HG03108 (cell line): Measurements from ENCODE around the gene KDM4D.
A peak's percentile ranks its signal among the peaks of the same experiment; 100 is the strongest.
"Not testable (repeated sequence)": the region's sequence is repeated elsewhere in the genome, so short reads cannot be mapped to it uniquely, and the experiment has no call there.

Experiments used
- ATAC-seq: cut with Tn5 transposase; IDR thresholded peaks from one replicate; pipeline ENCODE4 v1.9.1; 2021; ENCODE audit warnings: moderate library complexity; ENCODE audit not compliant: unreplicated experiment

KDM4D gene

DNA sequence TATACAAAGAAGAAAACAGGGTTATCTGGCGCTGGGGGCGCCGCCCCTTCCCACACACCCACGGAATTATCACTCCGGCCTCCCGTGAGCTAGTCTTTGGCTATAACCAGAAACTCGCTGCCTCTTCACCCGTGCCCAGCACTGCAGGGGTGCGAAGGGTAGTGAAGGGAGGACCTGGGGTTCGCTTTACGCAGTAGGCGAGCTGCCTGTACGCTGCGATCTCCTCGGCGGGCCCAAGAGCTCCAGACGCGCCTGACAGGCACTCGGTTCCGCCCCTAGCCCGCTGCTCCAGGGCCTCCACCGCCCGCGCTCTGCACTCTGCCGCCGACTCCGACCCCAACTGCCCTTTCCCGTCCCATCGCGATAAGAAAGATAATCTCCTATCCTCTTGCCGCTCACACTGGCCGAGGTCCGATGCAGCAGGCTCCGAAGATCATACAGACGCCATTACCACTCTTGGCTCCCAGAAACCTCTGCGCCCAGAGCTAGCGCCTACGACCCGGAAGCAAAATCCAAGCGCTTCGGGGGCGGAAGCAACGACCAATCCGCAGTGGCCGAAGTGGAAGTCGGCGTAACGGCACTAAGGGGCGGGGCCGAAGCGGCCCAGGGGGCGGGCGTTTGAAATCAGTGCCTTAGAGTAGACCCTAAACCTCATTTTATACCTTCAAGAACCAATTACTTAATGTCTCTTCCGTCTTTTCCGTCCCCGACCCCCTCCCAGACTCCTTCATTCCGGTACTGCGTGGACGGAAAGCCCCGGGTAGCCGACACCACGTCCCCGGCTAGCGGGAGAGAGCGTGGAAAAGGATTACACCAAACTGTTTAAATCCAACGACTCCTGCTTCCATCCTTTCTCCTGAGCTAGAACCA, at the start of gene KDM4D, which contains the start of gene CWC15:
TSS of gene KDM4D (plus strand) at position 611 of the 870 bp plus-strand sequence. CDS start 23,664 bp downstream, outside the sequence.
TSS of gene CWC15 (minus strand) at position 458 of the 870 bp plus-strand sequence. CDS start 1,371 bp downstream, outside the sequence.
- peak; percentile 100 for ATAC-seq

DNA sequence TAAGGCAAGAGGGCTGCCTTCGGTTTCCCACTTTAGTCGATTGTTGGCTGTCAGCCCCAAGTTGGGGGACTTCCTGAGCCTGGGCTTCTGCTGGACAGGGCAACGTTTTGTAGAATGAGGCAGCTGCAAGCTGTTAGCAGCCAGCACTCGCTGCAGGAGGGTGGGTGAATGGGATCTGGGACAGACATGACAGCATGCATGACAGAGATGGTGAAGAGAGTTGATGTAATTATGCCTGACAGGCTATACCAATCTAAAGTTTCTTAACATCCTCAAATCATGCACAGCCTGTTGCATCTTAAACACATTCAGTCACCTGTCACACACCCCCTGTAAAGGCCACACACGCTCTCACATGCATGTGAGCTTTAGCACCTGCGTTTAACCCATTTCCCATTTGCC, 49.3 kb upstream of the KDM4D start:
- ATAC-seq: no peak

DNA sequence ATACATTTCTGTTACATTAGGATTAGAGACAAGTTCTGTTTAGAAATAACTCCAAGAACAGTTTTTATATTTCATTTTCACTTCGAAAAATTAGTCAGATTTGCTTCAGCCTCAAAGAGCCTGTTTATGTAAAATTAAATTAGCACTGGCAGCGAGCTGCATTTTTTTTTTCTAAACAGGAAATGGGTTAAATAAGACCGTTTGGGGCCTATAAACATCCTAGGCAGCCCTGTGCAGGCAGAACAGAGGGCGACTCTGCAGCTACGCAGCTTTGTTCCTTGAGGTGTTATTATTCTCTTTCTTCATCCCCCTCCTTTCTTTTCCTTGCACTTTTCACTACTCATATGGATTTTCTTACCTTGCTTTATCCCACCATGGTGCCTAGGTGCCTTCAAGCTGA, 48.9 kb upstream of the KDM4D start:
- no peak for ATAC-seq

DNA sequence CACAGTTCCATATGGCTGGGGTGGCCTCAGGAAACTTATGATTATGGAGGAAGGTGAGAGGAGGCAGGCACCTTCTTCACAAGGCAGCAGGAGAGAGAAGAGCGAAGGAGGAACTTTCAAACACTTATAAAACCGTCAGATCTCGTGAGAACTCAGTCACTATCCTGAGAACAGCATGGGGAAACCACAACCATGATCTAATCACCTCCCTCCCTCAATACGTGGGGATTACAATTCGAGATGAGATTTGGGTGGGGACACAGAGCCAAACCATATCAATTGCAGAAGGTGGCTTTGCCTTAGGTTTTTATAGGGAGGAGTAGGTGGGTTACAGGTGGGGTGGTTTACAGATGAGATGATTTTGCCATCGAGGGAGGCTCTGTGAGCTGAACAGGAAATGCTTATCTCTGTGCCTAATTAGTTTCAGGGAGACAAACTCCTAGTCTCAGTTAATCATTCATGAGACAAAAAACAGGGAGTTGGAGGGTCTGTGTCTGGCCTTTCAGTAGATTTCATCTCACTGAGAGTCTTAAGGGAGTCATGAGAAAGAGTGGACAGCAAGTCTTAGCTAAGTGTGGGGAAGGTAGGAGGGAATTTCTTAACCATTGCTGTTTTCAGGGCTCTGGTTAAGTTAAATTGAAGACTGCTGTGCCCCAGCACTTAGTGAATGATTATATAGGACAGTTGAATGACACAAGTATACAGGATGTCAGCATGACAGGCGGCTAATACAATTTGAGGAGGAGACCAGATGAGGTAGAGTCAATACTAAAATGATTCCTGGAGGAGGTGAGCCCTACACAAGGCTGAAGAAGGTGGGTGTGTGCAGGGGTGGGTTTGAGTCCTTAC, 47.9 kb upstream of the KDM4D start:
- ATAC-seq: peak; percentile 86

DNA sequence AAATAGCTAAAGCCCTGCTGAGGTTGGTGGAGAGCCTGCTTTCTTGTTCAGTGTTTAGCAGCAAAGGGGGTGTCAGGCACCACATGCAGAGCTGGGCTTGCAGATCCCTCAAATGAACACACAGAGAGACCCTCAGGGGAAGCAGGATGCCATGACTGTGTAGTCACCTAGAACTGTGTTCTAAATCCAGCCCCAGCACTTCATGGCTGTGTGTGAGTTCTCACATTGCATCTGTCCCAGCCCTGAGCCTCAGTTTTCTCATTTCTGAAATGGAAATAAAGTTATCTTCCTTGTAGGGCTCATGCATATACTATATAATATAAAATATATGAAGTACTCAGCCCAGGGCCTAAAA, 47.3 kb upstream of the KDM4D start:
- ATAC-seq: no peak

DNA sequence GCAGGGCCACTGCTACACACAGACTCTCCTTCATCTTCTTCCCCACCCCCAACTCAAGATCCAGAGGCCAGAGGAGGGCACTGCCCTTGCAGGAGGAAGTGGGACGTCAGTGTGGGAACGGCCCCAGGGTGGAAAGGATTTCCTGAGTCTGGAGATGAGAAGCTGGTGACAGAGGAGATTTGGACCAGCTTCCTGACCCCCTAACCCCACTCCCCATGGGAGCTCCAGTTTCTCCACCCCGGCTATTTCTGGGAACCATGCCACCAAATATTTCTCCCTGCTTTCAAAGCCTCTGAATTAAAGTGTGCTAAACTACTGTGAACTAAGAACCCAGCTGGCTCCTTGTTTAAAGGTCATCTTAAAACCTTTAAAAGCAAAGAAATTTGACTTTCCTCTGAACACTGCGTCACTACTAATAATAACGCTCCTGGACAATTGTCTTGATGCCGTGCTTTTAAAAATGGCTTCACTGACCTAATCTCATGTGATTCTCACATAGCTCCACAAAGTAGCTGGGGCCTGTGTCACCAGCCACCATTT, 46.7 kb upstream of the KDM4D start:
- ATAC-seq: no peak

DNA sequence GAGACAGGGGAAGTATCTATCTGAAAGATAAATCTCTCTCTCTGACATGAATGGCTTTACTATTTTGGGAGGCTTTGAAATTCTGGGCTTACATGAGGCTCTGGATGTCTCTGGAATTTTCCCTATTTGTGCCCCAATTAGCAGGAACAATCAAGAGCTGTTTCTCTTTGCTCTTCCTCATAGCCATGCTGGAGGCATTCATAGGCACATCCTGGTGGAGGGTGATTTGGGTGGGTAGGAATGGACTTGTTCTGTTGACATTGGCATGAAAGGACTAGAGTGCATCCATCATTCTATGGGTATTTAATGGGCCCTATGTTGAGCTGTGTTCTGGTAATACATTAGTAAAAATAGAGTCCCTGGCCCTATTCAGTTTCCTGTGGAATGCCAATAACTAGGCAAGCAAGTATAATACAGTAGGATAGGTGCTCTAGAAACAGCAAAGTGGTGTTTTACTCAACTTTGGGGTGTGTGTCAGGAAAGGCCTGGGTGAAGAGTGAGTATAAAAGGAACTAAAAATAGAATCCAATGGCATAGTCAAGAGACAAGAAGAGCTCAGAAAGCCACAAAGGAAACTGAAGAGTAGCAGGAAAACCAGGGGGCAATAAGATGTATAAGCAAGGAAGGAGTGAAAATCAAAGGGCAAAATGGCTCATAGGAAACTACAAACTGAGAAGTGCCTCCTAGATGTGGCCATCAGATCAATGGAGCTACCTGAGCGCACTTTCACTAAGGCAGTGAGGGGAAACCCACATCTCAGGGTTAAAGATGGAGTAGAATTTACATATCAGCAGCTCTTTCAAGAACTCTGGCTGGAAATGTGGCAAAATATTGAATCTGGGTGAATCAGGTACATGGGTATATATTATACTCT, 45.2 kb upstream of the KDM4D start:
- ATAC-seq: no peak

DNA sequence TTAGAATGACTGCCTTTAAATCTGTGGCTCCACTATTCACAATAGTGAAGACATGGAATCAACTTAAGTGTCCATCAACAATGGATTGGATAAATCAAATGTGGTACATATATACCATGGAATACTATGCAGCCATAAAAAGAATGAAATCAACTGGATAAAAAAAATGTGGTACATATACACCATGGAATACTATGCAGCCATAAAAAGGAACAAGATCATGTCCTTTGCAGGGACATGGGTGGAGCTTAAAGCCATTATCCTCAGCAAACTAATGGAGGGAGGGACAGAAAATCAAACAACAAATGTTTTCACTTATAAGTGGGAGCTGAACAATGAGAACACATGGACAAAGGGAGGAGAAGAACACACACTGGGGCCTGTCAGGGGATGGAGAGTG, 41.4 kb upstream of the KDM4D start:
- not testable (repeated sequence) for ATAC-seq

DNA sequence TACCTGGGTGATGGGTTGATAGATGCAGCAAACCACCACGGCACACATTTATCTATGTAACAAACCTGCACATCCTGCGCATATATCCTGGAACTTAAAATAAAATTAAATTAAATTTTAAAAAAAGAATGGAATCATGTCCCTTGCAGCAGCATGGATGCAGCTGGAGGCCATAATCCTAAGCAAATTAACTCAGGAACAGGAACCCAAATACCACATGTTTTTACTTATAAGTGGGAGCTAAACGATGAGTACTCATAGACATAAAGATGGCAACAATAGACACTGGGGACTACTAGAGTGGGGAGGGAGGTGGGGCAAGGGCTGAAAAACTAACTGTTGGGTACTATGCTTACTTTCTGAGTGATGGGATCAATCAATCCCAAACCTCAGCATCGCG, 41.0 kb upstream of the KDM4D start:
- ATAC-seq: no peak

DNA sequence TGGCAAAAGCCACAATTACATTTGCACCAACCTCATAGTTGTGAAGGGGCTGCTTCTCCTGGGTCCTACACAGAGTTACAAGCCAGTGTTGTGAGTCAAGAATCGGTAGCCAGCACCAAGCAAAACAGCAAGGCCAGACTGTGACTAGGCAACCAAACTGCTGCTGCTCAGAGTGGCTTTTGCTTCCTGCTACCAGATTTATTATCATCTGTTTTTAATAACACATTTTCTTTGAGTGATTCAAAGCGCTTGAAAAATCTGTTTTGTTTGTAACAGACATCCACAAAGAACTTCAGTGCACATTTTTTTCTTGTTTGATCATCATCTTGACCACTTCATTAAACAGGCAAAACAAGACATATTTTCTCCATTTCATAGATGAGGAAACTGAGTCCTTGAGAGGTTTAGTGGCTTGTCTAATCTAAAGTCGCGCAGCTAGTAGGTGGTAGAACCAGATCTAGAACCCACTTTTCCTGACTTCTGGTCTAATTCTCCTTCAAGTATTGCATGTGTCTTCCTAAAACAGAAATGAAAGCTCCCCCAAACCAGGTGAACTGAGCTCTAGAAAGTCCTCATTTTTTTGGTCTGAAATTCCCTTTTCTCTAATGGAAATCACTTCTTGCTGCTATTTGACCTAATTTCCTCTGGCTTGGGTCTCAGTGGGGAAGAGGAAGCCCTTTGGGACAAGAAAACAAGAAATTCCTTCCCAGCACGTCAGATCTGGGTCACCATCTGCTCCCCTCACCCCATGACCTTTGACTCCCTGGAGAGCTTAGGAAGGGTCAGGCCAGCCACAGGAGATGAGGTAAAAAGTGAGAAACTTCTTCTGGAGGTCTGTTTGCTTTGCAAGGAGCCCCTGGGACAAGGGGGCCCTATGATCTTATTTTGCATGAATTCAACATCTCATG, 40.0 kb upstream of the KDM4D start:
- no peak for ATAC-seq

DNA sequence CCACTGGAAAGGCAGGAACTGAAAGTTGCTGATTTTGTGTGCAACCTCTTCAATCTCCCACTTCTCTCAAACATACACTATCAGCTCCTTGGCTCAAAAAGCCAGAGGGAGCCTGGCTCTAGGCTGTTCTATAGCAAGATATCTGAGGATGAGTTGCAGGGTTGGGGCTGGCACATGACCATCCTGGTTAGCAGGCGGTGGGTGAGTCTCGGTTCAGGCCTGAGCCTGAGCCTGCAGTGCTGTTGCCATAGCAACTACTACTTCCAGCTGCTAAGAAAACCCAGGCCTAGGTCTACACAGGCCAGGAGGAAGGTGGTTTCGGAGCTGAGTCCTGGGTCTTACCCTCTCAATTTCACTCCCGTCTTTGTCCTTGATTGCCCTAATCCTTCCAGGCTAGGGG, 39.1 kb upstream of the KDM4D start:
- no peak for ATAC-seq

DNA sequence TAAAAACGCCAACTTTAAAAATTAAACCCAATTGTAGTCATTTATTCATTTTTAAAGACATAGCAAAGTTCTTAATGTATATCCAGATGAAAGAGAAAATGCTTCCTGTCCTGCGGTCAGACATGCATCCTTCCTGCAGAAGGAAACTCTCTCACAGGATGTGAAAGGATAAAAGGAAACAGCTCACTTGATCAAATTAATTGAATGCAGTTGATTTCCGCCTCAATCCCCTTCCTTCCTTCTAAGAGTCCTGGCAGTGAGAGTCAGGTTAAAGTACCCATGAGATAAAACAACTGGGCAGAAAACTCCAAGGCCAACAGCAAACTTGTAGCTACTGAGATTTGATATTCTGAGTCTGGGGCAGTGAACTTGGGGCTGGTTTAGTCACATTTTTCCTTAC, 38.7 kb upstream of the KDM4D start:
- ATAC-seq: no peak

DNA sequence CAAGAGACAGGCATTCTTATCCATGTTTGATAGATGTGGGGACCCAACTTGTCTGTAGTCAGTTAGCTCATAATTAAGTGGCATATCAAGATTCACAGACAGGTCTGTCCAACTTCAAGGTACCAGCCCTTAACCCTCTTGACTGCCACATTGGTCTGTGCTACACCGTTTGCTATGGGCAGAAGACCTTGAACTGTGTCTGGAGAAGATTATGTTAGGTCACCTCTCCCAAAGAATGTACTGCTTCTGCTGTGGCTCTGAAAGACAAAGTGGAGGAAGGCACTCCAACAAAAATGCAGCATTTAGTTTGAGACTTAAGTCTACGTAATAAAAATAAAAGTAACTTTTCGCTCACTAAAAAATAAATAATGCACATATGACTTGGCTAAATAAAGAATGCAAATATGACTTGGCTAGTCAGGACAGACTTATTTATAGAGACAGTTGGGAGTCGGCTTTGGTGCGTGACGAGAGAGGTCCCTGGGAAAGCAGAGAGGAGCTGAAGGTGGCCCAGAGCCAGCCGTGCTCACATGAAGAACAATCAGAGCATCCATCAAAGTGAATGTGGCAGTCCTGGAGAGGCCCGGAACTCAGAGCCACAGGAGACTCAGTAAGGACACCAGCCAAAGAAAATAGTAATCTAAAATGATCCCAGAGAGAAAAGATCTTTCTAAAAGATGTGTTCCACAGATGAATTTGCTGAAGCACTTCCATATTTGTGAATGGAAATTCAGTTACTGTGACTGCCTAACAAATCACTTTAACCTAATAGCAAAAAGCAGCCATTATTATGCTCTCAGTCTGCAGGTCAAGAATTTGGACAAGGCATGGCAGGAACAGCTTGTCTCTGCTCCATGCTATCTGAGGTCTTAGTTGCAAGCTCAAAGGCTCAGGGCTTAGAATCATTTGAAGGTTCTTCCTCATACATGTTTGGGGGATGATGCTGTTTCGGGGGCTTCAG, 35.1 kb upstream of the KDM4D start:
- no peak for ATAC-seq

DNA sequence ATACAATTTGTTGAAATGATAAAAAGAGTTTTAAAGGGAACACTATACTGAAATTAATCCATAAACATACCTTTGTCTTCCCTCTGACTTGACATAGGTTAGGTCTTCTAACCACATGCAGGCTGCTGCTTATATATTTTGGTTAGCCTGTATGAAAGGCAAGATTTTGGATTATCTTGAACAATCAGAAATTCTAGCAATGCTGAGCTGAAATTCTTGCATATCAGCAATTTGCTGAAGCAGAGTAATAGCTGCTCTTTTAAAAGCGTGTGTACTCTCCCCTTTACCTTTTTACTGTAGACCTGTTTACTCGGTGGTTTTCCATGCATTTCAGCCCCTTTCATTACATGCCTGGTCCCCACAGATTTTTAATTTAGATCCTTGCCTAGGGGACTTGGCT, 34.2 kb upstream of the KDM4D start:
- ATAC-seq: no peak

DNA sequence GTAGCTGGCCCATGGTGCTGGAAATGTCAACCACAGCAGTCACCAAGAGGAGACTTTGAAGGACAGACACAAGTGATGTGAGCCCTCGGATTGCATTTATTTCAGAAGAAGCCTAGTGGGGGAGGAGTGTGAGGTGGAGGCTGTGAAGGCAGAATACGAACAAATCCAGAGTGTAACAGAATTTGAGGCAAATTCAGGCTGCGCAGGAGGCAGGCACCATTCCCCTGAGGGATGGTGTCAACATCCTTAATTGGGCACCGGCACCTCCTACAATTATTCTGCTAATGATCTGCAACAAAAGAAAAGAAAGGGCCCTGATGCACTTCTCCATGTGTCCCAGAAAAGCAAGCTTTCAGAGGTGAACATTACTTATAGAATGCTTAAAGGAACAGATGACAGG, 32.4 kb upstream of the KDM4D start:
- ATAC-seq: no peak

DNA sequence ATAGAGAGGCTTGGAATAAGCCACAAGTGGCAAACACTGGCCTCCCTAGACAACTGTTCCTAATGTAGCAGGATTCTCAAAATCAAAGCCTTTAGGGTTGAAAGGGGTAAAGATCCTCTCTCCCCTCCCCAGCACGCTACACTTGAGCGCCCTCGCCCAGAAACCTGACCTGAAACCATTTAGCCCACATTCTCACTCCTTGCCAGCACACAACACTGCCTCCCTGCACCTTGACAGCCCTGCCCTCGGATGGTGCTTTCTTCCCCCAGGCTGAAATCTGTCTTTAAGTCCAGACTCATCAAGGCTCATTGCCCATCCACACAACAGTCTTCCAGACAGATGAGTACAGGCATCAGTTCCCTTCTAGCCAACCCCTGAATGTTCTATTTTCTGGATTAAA, 26.7 kb upstream of the KDM4D start:
- ATAC-seq: no peak

DNA sequence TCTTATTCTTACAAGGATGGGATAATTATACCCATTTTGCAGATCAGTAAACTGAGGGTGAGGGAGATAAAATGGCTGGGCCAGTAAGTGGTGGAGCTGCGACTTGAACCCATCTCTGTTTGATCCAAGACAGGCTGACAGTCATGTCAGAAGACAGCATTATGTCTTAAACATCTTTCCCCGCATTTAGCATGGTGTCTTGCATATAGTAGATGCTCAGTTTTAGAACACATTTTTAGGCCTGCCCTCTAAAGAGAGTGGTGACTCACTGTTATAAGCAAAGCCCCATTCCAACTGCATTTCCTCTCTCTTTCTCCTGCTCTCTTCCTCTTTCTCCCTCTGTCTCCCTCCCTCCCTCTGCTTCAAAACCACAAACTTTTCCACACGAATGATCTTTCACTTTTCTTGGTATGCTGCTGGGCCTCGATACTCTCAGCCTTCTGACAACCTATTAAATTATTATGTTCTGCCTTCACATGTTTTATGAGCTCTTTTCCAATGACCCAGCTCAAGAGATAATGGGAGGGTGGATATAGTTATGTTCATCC, 25.4 kb upstream of the KDM4D start:
- ATAC-seq: no peak

DNA sequence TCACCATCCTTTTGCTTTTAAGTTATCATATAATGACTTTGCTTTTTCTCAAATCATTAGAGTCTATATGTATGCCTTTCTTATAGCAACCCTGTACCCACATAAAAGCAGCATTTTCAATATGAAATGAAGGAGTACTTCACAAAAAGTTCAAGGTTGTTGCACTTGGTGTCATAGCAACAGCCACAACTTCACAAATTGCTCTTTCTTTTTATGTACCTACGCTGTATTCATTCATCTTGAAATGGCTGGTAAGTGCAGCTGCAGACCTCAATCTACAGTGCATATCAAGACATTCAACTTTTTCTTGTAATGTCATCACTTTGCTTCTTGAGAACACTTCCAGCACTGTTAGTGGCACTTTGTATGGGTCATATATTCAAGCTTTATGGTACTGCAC, 18.8 kb upstream of the KDM4D start:
- ATAC-seq: no peak
